Activated T-cell treated with anti-CD3 and anti-CD28 coated beads, Interleukin-2, amount 50 U/mL, for 72 hours (primary cell): Measurements from ENCODE around the gene A1CF. TPM values are rescaled to one million over a fixed set of nuclear protein-coding genes. Genes with fewer than 3 reads are reported as not detected.
"Not testable (repeated sequence)": the region's sequence is repeated elsewhere in the genome, so short reads cannot be mapped to it uniquely, and the experiment has no call there.

ENCODE experiments used
- ATAC-seq, 2 donors: fragments of 150-1000 bp; cut with Tn5 transposase; replicated peaks in 1 of 2; 2 replicates each; pipeline ENCODE4 v1.10.0; 2021; ENCODE audit warnings: moderate library complexity in 2 of 2, mild to moderate bottlenecking in 1 of 2
- DNase-seq, 2 donors: peaks; one replicate each; pipeline ENCODE4 v3.0.0; 2021 to 2022; ENCODE audit warnings: mixed read lengths in 1 of 2
- H3K27ac Mint-ChIP-seq: one replicate; pipeline ENCODE4 v1.8.0; 2022; ENCODE audit warnings: mild to moderate bottlenecking, moderate library complexity, mixed read lengths
- H3K27me3 Mint-ChIP-seq: one replicate; pipeline ENCODE4 v1.8.0; 2022; ENCODE audit warnings: low read depth, mixed read lengths
- H3K36me3 Mint-ChIP-seq, 2 donors: one replicate each; pipeline ENCODE4 v1.8.0; 2022; ENCODE audit warnings: mixed read lengths in 2 of 2, mild to moderate bottlenecking in 1 of 2; ENCODE audit not compliant: insufficient read depth in 2 of 2
- H3K4me1 Mint-ChIP-seq: one replicate; pipeline ENCODE4 v1.8.0; 2022; ENCODE audit warnings: low read depth, mixed read lengths
- H3K4me3 Mint-ChIP-seq, 2 donors: one replicate each; pipeline ENCODE4 v1.8.0; 2022; ENCODE audit warnings: mild to moderate bottlenecking in 2 of 2, mixed read lengths in 2 of 2, moderate library complexity in 2 of 2
- H3K9me3 Mint-ChIP-seq, 2 donors: one replicate each; pipeline ENCODE4 v1.8.0; 2022; ENCODE audit warnings: mixed read lengths in 2 of 2
- total RNA-seq, 2 donors: library from RNA; stranded (reverse); gene quantifications; one replicate each; pipeline ENCODE4 v1.2.3, GENCODE V29; 2022

Gene A1CF
- total RNA-seq, 2 donors from 2014 or later = not detected

DNA sequence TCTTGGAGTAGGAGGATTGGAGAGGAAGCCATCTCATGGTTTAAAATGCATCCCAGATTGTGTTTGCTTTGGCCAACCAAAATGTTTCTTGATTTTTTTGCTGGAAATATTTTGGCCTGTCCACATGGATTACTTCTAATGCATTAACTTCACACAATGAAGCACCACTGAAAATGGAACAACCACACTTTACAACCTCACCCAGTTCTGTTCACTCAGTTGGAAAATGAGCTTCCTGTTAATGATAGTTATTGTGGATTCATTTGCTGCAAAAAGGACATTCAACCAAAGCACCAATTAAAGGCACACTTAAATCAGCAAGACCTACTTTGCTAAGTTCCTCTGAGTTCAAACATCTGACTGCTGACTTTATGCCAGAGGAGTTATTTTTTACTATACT is 11.3 kb upstream of the A1CF start:
- Mint-ChIP-seq H3K4me1 (no peaks in the 10 kb centered on the region), H3K27ac (no peak overlapping the region), H3K36me3 (no peaks in the 10 kb centered on the region), H3K27me3 (peaks cover 7% of the 10 kb centered on the region), H3K4me3 (no peak overlapping the region), H3K9me3 (no peaks in the 10 kb centered on the region)
- DNase-seq = no peak
- no peak for ATAC-seq

- Mint-ChIP-seq H3K4me3 (no peak overlapping the region), H3K36me3 (no peaks in the 10 kb centered on the region), H3K4me1 (no peaks in the 10 kb centered on the region), H3K27me3 (peaks cover 14% of the 10 kb centered on the region), H3K27ac (no peak overlapping the region), H3K9me3 (no peaks in the 10 kb centered on the region)
- ATAC-seq (no peak), DNase-seq (no peak)
Observed at GRCh38 chr10:50894312-50894711, 8.9 kb upstream of the A1CF start.

DNA sequence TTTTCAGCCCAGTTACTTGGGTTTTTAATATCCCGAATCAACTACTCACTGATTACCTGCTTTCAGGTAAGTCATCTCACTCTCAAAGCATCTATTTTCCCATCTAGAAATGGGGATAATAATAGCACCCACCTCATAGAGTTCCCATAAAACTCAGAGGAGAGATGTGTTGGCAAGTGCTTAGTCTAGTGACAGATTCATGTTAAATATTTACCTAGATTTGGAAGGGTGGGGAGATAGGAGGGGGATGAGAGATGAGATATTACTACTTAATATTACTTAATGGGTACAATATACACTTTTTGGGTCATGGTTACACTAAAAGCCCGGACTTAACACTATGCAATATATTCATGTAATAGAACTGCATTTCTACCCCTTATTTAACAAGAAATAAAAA is 7.0 kb upstream of the A1CF start:
- no peaks in the 10 kb centered on the region for H3K36me3 Mint-ChIP-seq
- peaks cover 19% of the 10 kb centered on the region for H3K27me3 Mint-ChIP-seq
- DNase-seq (no peak), ATAC-seq (no peak)
- H3K27ac Mint-ChIP-seq = no peak overlapping the region
- H3K9me3 Mint-ChIP-seq = no peaks in the 10 kb centered on the region
- H3K4me1 Mint-ChIP-seq = no peaks in the 10 kb centered on the region
- no peak overlapping the region for H3K4me3 Mint-ChIP-seq

- H3K27ac Mint-ChIP-seq = no peak overlapping the region
- H3K4me3 Mint-ChIP-seq = no peak overlapping the region
- H3K27me3 Mint-ChIP-seq = peaks cover 21% of the 10 kb centered on the region
- ATAC-seq = no peak
- DNase-seq = no peak
- H3K9me3 Mint-ChIP-seq = no peaks in the 10 kb centered on the region
- no peaks in the 10 kb centered on the region for H3K36me3 Mint-ChIP-seq
- no peaks in the 10 kb centered on the region for H3K4me1 Mint-ChIP-seq
Observed at GRCh38 chr10:50884302-50884701, 1.1 kb downstream of the A1CF start.

DNA sequence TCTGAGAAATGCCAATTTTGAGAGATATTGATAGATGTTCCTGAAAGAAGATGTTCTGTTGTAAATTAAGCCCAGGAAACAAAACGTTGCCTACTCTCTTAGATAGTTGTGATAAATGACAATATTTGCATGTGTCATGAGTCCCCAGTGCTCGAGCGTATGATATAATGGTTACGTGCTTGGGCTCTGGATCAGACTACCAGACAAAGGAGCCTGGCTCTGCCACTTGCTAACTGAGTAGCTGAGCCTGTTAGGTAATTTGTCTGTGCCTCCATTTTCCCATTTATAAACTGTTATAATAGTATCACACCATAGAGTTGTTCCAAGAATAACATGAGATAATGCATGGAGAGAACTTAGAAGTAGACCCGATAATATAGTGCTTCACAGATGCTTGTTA is 1.8 kb downstream of the A1CF start:
- ATAC-seq (no peak), DNase-seq (no peak)
- Mint-ChIP-seq H3K27me3 (peaks cover 16% of the 10 kb centered on the region), H3K4me3 (no peak overlapping the region), H3K36me3 (no peaks in the 10 kb centered on the region), H3K27ac (no peak overlapping the region), H3K4me1 (no peaks in the 10 kb centered on the region), H3K9me3 (no peaks in the 10 kb centered on the region)

GRCh38 chr10:50882540-50882983 is 2.9 kb downstream of the A1CF start:
- Mint-ChIP-seq H3K27me3 (peaks cover 16% of the 10 kb centered on the region), H3K4me3 (no peak overlapping the region), H3K4me1 (no peaks in the 10 kb centered on the region), H3K36me3 (no peaks in the 10 kb centered on the region), H3K9me3 (no peaks in the 10 kb centered on the region), H3K27ac (no peak overlapping the region)
- ATAC-seq (no peak), DNase-seq (no peak)

GRCh38 chr10:50881046-50881445 is 4.4 kb downstream of the A1CF start:
- not testable (repeated sequence) for H3K27me3 Mint-ChIP-seq, H3K36me3 Mint-ChIP-seq, H3K27ac Mint-ChIP-seq, H3K9me3 Mint-ChIP-seq, H3K4me3 Mint-ChIP-seq, H3K4me1 Mint-ChIP-seq, DNase-seq, ATAC-seq

DNA sequence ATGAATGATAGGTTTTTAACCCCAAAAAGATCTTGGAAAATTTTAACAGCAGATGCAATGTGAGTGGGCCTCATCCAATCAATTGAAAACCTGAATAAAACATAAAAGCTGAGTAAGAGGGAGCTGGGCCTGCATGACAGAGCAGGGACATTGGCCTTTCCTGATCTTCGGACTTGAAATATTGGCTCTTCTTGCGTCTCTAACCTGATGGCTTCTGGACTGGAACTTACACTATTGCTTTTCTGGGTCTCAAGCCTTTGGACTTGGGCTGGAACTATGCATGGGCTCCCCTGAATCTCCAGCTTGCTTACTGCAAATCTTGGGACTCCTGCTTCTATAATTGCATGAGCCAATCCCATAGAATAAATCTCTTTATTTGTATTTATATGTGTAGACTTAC is 9.0 kb downstream of the A1CF start:
- H3K27me3 Mint-ChIP-seq = peaks cover 5% of the 10 kb centered on the region
- no peak overlapping the region for H3K4me3 Mint-ChIP-seq
- H3K4me1 Mint-ChIP-seq = no peaks in the 10 kb centered on the region
- no peaks in the 10 kb centered on the region for H3K9me3 Mint-ChIP-seq
- no peaks in the 10 kb centered on the region for H3K36me3 Mint-ChIP-seq
- ATAC-seq (no peak), DNase-seq (no peak)
- no peak overlapping the region for H3K27ac Mint-ChIP-seq

- no peak for ATAC-seq
Observed at GRCh38 chr10:50874723-50875122, 10.7 kb downstream of the A1CF start.

DNA sequence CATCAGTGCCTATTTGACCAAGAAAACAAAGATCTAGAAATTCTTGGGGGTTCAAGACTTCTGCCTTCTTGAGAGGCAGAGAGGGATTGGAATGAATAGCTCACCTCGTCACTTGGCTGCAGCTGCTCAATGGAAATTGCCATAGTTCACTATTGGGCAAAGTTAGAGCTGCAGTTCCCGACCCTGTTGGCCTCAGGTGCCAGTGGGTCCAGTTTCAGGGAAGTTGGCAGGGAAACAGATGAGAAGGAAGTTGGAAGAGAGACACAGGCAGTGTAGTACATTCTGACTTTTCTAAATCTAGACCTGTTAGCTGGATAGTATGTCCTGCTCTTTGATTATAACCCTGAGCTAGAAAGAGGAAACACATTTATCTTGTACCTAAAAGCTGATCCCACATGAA is 19.1 kb downstream of the A1CF start:
- Mint-ChIP-seq H3K36me3 (no peaks in the 10 kb centered on the region), H3K9me3 (no peaks in the 10 kb centered on the region), H3K27me3 (peaks cover 21% of the 10 kb centered on the region), H3K4me3 (no peak overlapping the region), H3K4me1 (no peaks in the 10 kb centered on the region), H3K27ac (no peak overlapping the region)
- DNase-seq = no peak
- ATAC-seq = no peak

More at GRCh38 chr10:50874723-50875122, 10.7 kb downstream of the A1CF start:
- no peak overlapping the region for H3K4me3 Mint-ChIP-seq
- no peaks in the 10 kb centered on the region for H3K9me3 Mint-ChIP-seq
- H3K4me1 Mint-ChIP-seq = no peaks in the 10 kb centered on the region
- DNase-seq = no peak
- H3K27me3 Mint-ChIP-seq = peaks cover 5% of the 10 kb centered on the region
- H3K36me3 Mint-ChIP-seq = no peaks in the 10 kb centered on the region
- no peak overlapping the region for H3K27ac Mint-ChIP-seq

DNA sequence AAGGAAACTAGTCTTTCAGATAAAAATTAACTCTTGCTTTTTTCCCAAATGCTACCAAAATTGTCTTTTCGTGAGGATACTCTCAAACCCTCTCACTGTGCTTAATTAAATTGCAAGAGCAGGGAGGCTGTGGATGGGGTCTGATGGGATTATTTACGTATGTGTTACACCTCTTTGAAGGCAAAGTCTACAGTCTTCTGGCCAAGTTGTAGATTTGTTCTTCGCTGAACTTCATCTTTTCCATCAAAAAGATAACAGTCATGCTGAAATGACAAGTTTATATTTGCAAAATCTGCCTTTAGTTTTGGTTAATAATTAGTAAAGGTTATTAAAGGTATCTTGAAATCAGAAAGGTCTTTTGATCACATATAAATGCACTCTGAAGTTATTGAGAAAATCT is 22.7 kb downstream of the A1CF start:
- DNase-seq = no peak
- Mint-ChIP-seq H3K27me3 (peaks cover 19% of the 10 kb centered on the region), H3K4me3 (no peak overlapping the region), H3K9me3 (no peaks in the 10 kb centered on the region), H3K4me1 (no peaks in the 10 kb centered on the region), H3K27ac (no peak overlapping the region), H3K36me3 (no peaks in the 10 kb centered on the region)
- no peak for ATAC-seq

DNA sequence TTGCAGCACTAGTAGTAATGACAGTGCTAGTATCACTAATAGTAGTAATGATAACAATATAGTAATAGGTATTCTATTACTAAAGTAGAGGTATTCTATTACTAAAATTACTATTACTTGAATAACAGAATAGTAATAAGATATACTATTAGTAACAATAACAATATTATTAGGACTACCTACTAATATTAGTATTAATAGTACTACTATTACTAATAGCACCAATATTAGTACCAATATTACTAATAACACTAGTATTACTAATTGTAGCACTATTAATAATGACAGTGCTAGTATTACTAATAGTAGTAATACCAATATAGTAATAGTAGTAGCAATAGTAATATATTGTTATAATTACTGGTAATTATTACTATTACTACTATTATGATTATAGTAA is 24.1 kb downstream of the A1CF start:
- no peaks in the 10 kb centered on the region for H3K4me1 Mint-ChIP-seq
- no peak overlapping the region for H3K4me3 Mint-ChIP-seq
- H3K9me3 Mint-ChIP-seq = no peaks in the 10 kb centered on the region
- no peak overlapping the region for H3K27ac Mint-ChIP-seq
- H3K36me3 Mint-ChIP-seq = no peaks in the 10 kb centered on the region
- ATAC-seq (no peak), DNase-seq (no peak)
- peaks cover 20% of the 10 kb centered on the region for H3K27me3 Mint-ChIP-seq

DNA sequence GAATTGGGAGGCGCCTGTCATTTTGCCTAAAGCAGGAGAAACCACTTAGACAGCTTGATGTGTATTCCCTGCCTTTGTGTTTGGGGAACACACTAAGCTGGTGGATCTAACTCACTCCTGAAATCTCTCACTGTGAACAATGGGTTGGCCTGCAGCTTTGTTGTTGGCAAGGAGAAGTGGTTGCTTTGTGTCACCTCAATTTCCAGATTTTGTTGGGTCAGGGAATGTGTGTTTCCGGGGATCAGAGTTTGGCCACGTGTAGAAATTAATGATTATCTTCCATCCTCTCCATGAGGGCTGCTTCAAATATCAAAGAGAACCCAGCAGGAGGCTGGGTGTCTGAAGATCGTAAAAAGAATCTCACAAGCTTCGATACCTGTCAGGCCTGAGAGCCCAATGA is 27.8 kb downstream of the A1CF start:
- H3K4me3 Mint-ChIP-seq = no peak overlapping the region
- H3K27me3 Mint-ChIP-seq = peaks cover 15% of the 10 kb centered on the region
- H3K36me3 Mint-ChIP-seq = no peaks in the 10 kb centered on the region
- no peak for ATAC-seq
- H3K27ac Mint-ChIP-seq = no peak overlapping the region
- no peaks in the 10 kb centered on the region for H3K9me3 Mint-ChIP-seq
- no peak for DNase-seq
- H3K4me1 Mint-ChIP-seq = no peaks in the 10 kb centered on the region

- ATAC-seq (no peak), DNase-seq (no peak)
- H3K4me1 Mint-ChIP-seq = no peaks in the 10 kb centered on the region
- H3K27ac Mint-ChIP-seq = no peak overlapping the region
- H3K36me3 Mint-ChIP-seq = no peaks in the 10 kb centered on the region
- H3K9me3 Mint-ChIP-seq = no peaks in the 10 kb centered on the region
- no peak overlapping the region for H3K4me3 Mint-ChIP-seq
- H3K27me3 Mint-ChIP-seq = peaks cover 23% of the 10 kb centered on the region
Observed at GRCh38 chr10:50855461-50855860, 30.0 kb downstream of the A1CF start.
